HG03108 (cell line): ENCODE data around the gene AKR7A2.

Experiments
- ATAC-seq: cut with Tn5 transposase; IDR thresholded peaks from one replicate; pipeline ENCODE4 v1.9.1; 2021; ENCODE audit warnings: moderate library complexity; ENCODE audit not compliant: unreplicated experiment

The AKR7A2 gene

DNA sequence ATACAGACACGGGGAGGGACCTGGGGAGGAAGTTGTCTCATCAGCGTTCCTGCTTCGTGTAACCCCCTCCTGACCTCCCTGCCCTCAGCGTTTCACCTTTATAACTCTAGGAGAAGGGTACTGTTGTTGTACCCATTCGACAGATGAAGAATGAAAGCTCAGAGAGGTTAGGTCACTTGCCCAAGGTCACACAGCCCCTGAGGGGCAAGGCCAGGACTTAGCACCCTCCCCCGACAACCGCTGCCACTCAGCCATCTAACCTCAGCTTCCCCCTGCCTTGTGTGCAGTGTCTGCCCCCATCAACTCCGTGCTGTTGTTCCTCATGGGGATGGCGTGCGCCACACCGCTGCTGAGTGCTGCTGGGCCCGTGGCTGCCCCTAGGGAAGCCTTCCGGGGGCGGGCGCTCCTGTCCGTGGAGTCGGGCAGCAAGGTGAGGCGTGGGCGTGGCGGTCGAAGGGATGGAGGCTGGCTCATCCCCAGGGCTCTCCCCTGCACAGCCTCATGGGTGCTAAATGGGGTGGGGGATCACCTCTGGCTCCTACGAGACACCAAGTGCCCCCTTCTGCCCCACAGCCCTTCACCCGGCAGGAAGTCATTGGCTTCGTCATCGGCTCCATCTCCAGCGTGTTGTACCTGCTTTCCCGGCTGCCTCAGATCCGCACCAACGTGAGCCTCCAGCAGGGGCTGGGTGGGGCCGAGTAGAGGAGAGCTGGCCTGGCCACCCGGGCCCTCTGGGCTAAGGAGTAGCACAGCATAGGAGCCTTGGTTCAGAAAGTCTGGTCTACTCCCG, 14.2 kb upstream of the AKR7A2 start:
- no peak for ATAC-seq

DNA sequence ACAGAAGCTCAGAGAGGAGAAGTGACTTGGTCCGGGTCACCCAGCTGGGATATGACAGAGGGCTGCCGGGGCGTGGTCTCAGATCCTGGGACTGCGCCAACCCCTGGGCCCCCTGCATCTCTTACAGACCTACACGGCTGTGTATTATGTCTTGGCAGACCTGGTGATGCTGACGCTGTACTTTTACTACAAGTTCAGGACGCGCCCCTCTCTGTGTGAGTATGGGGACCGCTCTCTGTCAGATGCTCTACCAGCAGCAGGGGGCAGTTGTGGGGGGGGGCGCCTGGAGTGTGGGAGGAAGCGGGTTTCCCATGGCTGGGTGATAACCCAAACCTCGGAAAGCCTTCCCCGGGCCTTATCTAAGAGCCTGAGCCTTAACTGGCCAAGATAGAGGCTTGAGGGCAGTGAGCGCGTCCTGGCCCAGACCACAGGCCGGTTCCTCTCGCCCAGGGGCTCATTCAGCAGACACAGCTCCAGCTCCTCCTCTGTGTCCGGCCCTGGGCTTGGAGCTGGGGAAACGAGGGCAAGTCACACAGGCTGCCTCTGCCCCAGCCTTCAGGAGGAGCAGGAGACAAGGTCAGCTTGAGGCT, 13.5 kb upstream of the AKR7A2 start:
- ATAC-seq, result no peak

DNA sequence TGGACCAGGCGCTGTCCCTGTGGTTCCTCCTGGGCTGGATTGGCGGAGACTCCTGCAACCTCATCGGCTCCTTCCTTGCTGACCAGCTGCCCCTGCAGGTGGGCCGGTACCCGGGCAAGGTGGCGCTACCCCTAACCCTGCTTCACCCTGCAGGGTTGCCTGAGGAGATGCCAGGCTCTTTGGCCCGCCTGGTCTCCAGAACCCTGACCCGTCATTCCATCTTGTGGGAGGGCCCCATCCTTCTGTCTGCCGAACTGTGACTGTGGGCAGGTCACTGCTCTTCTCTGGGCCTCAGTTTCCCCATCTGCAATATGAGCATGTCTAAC, 12.7 kb upstream of the AKR7A2 start:
- ATAC-seq, result no peak

DNA sequence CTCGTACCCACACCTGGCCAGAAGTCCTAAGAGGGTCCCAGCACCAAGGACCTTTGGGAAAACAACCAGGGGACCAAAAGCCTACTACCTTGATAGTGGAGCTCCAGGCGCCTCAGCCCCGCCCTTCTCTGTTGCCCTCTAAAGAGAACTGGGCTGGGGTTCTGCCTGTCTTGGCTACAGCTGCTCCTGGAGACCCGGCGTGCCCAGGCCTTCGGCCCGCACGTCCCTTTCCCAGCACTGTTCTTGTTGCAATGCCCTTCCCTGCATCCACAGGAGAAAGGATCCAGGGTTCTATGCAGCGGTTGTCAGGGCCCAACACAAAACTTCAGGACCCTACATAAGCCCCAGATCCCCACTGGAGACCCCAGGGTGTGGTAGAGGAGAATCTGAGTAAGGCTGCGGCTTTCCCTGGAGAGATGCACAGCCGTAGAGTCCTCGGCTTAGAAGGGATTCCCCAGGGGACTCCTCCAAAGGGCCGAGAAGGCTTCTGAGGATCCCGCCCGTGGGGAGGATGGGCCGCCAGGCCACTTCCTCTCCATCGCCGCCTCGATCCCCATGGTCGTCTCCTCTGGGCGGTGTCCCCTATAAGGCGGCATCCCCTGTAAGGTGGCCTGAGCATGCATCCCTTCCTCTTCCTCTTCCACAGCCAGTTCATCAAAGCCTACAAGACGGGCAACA, 12.2 kb upstream of the AKR7A2 start:
- no peak for ATAC-seq

GRCh38 chr1:19322481-19322880, 10.5 kb upstream of the AKR7A2 start:
- no peak for ATAC-seq

DNA sequence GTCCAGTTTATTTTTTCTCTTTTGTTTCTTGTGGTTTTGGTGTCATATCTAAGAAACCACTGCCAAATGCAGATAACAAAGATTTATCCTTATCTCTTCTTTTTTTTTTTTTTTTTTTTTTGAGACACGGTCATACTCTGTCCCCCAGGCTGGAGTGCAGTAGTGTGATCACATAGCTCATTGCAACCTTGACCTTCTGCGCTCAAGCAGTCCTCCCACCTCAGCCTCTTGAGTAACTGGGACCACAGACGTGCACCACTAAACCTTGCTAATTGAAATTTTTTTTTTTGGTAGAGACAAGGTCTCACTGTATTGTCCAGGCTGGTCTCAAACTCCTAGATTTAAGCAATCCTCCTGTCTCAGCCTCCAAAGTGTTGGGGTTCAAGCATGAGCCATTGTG, 9.1 kb upstream of the AKR7A2 start:
- no peak for ATAC-seq

GRCh38 chr1:19319196-19319595, 7.3 kb upstream of the AKR7A2 start:
- ATAC-seq, result no peak

- no peak for ATAC-seq
Measured at GRCh38 chr1:19317126-19317910, 5.4 kb upstream of the AKR7A2 start.

DNA sequence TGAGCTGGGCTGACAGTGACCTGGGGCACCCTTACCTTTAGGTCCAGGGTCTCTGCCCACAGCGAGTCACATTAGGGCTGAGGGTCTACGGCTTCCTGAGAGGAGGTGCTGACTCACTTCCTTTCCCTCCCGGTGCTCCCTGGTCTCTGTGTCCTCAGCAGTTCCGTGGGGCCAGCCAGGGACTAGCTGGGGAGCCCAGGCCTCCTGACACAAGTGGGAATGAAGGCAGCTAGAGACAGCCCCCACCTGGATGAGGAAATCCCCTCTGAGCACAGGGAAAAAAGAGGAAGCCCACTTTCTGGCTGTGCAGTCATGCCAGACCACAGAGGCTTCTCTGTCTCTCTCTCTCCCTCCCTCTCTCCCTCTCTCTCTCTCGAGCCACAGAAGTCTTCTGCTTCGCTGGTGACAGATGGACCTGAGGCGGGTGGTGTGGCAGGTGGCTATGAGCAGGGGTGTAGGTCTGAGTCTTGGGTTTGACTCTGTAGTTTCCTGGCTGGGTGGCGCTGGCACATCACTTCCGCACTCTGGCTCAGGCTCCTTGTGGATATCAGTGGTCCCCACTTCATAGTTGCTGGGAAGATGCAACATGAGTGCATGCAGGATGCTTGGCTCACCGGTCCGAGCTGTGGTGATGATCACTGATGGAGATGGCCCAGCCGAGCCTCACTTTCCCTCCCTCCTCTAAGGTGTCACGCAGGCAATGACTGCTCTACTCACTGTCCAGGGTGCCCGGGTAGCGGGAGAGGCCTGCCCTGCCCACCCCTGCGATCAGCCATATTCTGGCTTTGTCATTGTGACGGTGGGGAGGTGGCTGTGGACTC, 3.6 kb upstream of the AKR7A2 start:
- no peak for ATAC-seq

GRCh38 chr1:19313961-19314882, 2.3 kb upstream of the AKR7A2 start:
- ATAC-seq, result no peak

GRCh38 chr1:19313636-19313959, 1.7 kb upstream of the AKR7A2 start:
- no peak for ATAC-seq

GRCh38 chr1:19312782-19313635, 1.1 kb upstream of the AKR7A2 start:
- ATAC-seq, result peak; percentile 9

DNA sequence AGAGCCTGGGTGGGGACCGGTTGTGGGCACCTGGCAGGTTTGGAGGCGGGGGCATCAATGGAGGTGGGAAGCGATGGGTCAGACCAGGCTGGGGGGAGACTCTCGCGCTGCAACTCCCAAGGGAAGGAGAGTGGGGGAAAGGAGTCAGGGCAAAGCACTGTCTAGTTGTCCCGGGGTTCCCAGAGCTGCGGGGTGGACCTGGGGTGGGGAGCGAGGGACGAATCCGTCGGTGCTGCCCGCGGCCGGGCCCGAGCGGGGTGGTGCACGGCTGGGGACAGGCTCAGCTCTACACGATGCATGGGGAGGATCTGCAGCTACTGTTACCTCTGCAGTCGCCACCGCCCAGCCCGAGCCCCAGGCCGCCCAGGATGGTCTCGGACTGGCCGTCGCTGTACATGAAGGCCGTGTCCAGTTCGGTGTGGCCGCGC, 427 bp downstream of the AKR7A2 start:
- no peak for ATAC-seq

DNA sequence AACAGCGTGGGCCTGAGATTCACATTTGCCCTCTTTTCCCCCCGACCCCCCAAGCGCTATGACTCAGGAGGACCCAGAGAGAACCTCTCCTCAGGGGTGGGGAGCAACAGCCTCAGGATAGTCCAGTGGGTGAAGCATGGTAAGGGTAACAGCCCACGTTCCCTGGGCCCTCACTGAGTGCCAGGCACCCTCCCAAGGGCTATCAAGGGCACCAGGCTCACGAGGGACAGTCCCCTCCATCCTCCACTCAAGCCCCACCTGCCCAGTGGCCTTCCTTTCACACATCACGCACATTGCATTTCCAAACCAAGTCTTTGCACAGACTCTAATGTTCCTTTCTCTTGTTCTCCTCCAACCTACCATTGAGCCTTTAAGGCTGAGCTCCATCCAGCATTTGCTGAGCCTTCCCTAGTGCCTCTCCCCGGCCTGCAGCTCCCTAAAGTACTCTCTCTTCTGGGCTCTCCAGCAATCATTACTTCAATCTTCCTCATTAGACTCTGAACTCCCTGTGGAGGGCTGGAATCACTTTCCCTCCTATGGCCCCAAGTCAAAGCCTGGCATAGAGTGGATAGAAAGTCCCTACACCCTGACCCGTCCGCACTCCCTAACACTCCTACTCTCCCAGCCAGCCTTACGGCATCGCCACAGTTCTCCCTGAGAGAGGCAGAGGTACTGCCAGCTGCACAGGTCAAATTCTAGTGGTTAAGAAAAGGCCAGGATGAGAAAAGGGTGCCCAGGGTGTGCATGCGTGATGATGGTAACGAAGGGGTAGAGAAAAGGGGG, 1.0 kb downstream of the AKR7A2 start:
- ATAC-seq, result no peak

GRCh38 chr1:19310061-19310460, 1.9 kb downstream of the AKR7A2 start:
- no peak for ATAC-seq

DNA sequence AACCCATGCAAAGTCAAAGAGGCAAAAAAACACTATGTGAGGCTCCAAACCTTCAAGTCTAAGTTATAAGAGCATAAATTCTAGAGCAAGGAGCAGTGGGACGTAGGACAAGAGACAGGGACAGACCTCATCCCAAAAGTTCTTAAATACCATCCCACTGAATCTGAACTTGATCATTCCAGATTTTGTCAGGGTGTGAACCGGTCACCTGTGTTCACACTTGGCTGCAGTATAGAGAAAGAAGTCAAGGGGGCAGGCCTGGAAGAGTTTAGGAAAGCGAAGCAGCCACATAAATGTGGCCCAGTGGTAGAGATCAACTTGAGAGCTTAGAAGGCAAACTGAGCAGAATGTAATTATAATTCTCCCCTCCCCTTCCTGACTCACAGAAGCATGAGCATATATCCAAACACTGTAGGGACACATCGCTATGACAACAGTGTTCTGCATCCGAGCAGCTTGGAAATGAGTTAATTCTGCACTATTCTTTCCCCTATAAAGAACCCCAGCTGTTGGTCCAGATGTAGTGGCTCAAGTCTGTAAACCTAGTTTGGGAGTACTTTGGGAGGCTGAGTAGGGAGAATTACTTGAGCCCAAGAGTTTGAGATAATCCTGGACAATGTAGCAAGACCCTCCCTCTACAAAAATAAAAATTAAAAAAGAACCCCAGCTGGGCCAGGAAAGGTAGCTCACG, 2.7 kb downstream of the AKR7A2 start:
- no peak for ATAC-seq

GRCh38 chr1:19308509-19308907, 3.4 kb downstream of the AKR7A2 start:
- no peak for ATAC-seq
